Esophagus (tissue), 2 donors: ENCODE data around the gene ITIH1. TPM values are rescaled to one million over a fixed set of nuclear protein-coding genes. Genes with fewer than 3 reads are reported as not detected.

Experiments
- H3K27ac ChIP-seq, 2 donors: one replicate each; pipeline ENCODE4 v1.5.1; 2013; ENCODE audit warnings: low read depth in 2 of 2, mild to moderate bottlenecking in 2 of 2, inconsistent platforms in 1 of 2, low read length in 1 of 2, moderate library complexity in 1 of 2
- H3K27me3 ChIP-seq, 2 donors: one replicate each; pipeline ENCODE4 v1.6.1; 2013; ENCODE audit warnings: low read length in 2 of 2, control low read depth in 1 of 2, mild to moderate bottlenecking in 1 of 2; ENCODE audit not compliant: insufficient read depth in 2 of 2, control insufficient read depth in 1 of 2
- H3K36me3 ChIP-seq, 2 donors: one replicate each; pipeline ENCODE4 v1.6.1; 2013; ENCODE audit warnings: low read length in 1 of 2; ENCODE audit not compliant: control insufficient read depth in 2 of 2, insufficient read depth in 2 of 2
- H3K4me1 ChIP-seq, 2 donors: one replicate each; pipeline ENCODE4 v1.6.1; 2013; ENCODE audit warnings: low read length in 1 of 2; ENCODE audit not compliant: control insufficient read depth in 2 of 2, insufficient read depth in 2 of 2
- H3K4me3 ChIP-seq, 2 donors: one replicate each; pipeline ENCODE4 v1.5.1; 2013; ENCODE audit warnings: low read length in 2 of 2, mild to moderate bottlenecking in 2 of 2, low read depth in 1 of 2, moderate library complexity in 1 of 2
- H3K9me3 ChIP-seq, 2 donors: one replicate each; pipeline ENCODE4 v1.6.1; 2013; ENCODE audit warnings: mild to moderate bottlenecking in 2 of 2, low read depth in 1 of 2, low read length in 1 of 2, moderate library complexity in 1 of 2; ENCODE audit not compliant: control insufficient read depth in 2 of 2, insufficient read depth in 1 of 2
- WGBS, 2 donors: extraction: QIAGEN DNeasy Blood & Tissue Kit; methylation state at CpG; one replicate each; pipeline ENCODE4 v1.1.7; 2013; 5-methylcytosine and 5-hydroxymethylcytosine counted together
- polyA plus RNA-seq, 2 donors: library from polyadenylated mRNA; stranded (reverse); fragments of 200-250 nt; gene quantifications; one replicate each; pipeline ENCODE4 v1.2.3, GENCODE V29; 2013
- donor health status: healthy with polysubstance abuse.
- donor health status: Bipolar disorder and iron deficiency.

ITIH1 gene
- polyA plus RNA-seq, 2 donors: 0.13 TPM; not detected in 1

DNA sequence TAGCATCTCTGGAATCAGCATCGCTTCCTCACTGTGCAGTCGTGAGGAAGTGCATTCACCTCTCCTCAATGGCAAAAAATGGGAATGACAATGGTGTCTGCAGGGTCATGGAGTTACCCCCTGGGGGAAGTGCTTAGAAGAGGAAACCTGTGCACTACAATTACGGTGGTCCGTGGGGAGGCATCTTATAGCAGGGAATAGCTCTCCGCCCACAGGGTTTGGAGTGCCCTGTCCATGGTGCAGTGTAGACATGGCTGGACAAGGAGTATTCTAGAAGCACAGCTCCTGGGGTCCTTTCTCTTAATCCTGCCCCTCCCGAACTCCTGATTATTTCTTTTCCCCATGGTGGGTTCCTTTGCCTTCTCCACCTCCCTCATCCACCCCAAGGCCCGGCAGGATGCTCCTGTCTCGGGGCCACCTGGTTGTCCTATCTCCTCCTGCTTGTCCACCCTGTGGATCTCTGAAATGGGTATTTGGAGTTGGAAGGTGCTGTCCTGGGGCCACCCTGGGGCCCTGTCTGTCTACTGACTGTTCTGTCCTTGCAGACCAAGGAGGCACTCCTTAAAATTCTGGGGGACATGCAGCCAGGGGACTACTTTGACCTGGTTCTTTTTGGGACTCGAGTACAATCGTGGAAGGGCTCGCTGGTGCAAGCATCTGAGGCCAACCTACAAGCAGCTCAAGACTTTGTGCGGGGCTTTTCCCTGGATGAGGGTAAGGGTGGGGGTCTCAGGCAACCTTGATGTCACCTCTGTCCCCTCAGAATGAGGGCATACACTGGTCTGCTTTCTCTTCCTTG lies 5.2 kb downstream of the ITIH1 start:
- H3K9me3 ChIP-seq: no peaks in the 10 kb centered on the region
- H3K4me3 ChIP-seq: no peak overlapping the region
- no peak overlapping the region for H3K27ac ChIP-seq
- no peaks in the 10 kb centered on the region for H3K27me3 ChIP-seq
- H3K36me3 ChIP-seq: no peaks in the 10 kb centered on the region
- no peaks in the 10 kb centered on the region for H3K4me1 ChIP-seq
- WGBS, 2 donors: 75% methylated on average over 12 of the region's 12 CpGs

- Histone ChIP-seq H3K27me3 (no peaks in the 10 kb centered on the region), H3K27ac (no peak overlapping the region), H3K36me3 (no peaks in the 10 kb centered on the region), H3K9me3 (no peaks in the 10 kb centered on the region), H3K4me1 (no peaks in the 10 kb centered on the region), H3K4me3 (no peak overlapping the region)
- 86 to 88% methylated on average over 3 of the region's 3 CpGs for WGBS, 2 donors
These were observed 5.8 kb downstream of the ITIH1 start for GRCh38 chr3:52783211-52783555.

GRCh38 chr3:52784021-52784621 lies 6.7 kb downstream of the ITIH1 start:
- no peak overlapping the region for H3K4me3 ChIP-seq
- no peaks in the 10 kb centered on the region for H3K4me1 ChIP-seq
- H3K36me3 ChIP-seq: no peaks in the 10 kb centered on the region
- no peaks in the 10 kb centered on the region for H3K9me3 ChIP-seq
- no peak overlapping the region for H3K27ac ChIP-seq
- WGBS, 2 donors: 82 to 83% methylated on average over 18 of the region's 18 CpGs
- no peaks in the 10 kb centered on the region for H3K27me3 ChIP-seq

GRCh38 chr3:52784931-52785590 lies 7.7 kb downstream of the ITIH1 start:
- Histone ChIP-seq H3K9me3 (no peaks in the 10 kb centered on the region), H3K36me3 (no peaks in the 10 kb centered on the region), H3K4me3 (no peak overlapping the region), H3K27me3 (no peaks in the 10 kb centered on the region), H3K27ac (no peak overlapping the region), H3K4me1 (peaks cover 0 to 5% of the 10 kb centered on the region in 2 donors)
- 88 to 90% methylated on average over 5 of the region's 5 CpGs for WGBS, 2 donors

- H3K36me3 ChIP-seq: no peaks in the 10 kb centered on the region
- 85 to 86% methylated on average over 19 of the region's 19 CpGs for WGBS, 2 donors
These were observed 9.2 kb downstream of the ITIH1 start for GRCh38 chr3:52786330-52787215.

GRCh38 chr3:52787246-52787645 lies 9.8 kb downstream of the ITIH1 start:
- Histone ChIP-seq H3K27ac (no peak overlapping the region), H3K4me1 (peaks cover 0 to 5% of the 10 kb centered on the region in 2 donors), H3K27me3 (no peaks in the 10 kb centered on the region), H3K9me3 (no peaks in the 10 kb centered on the region), H3K36me3 (no peaks in the 10 kb centered on the region), H3K4me3 (no peak overlapping the region)
- 84 to 87% methylated on average over 11 of the region's 11 CpGs for WGBS, 2 donors

More at GRCh38 chr3:52786330-52787215, 9.2 kb downstream of the ITIH1 start:
- Histone ChIP-seq H3K4me3 (no peak overlapping the region), H3K9me3 (no peaks in the 10 kb centered on the region), H3K27me3 (no peaks in the 10 kb centered on the region), H3K4me1 (peaks cover 0 to 5% of the 10 kb centered on the region in 2 donors), H3K27ac (no peak overlapping the region)

- H3K27me3 ChIP-seq: no peaks in the 10 kb centered on the region
- no peak overlapping the region for H3K27ac ChIP-seq
- peaks cover 0 to 5% of the 10 kb centered on the region in 2 donors for H3K4me1 ChIP-seq
- 75% methylated on average over 17 of the region's 17 CpGs for WGBS, 2 donors
- H3K9me3 ChIP-seq: no peaks in the 10 kb centered on the region
- H3K4me3 ChIP-seq: no peak overlapping the region
- no peaks in the 10 kb centered on the region for H3K36me3 ChIP-seq
These were observed 10.6 kb downstream of the ITIH1 start for GRCh38 chr3:52787672-52788625.

DNA sequence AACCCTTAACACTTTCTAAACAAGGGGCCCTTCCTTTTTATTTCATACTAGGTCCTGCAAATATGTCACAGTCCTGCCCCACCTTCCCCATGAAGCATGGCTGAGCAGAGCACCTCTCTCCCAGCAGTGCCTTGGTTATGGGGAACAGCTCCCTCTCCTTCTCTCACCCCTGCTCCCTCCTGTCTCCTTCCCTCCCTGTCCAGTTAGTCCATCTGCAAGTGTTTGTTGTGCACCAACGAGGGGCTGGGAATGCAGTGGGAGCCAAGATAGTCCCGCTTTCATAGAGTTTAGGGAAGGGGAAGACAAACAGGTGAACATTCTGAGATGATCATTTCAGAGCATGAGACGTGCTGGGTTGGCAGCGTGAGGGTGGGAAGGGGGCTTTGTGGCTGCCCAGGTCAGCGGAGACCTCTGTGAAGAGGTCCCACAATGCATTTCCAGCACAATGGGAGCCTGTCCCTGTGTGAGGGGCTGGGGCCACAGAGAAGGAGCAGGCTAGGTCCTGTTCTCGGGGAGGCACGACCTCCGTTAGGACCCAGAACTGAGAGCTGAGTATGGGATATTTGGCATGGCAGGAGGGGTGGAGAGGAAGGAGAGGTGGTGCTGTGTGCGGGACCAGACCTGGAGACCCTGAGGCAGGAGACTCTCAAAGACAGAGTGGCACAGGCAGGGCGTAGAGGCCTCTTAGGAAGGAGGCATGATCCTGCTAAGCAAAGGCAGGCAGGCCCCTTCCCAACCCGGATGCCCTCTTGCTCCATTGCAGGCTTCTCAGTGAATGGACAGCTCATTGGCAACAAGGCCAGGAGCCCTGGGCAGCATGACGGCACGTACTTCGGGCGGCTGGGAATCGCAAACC lies 11.7 kb downstream of the ITIH1 start:
- no peaks in the 10 kb centered on the region for H3K36me3 ChIP-seq
- H3K4me3 ChIP-seq: no peak overlapping the region
- peaks cover 0 to 5% of the 10 kb centered on the region in 2 donors for H3K4me1 ChIP-seq
- H3K9me3 ChIP-seq: no peaks in the 10 kb centered on the region
- 81 to 82% methylated on average over 16 of the region's 16 CpGs for WGBS, 2 donors
- no peaks in the 10 kb centered on the region for H3K27me3 ChIP-seq
- no peak overlapping the region for H3K27ac ChIP-seq
